ENCODE results near the gene SEMA7A.

GRCh38 chr15:74451861-74452835 lies 18.4 kb upstream of the SEMA7A start:
- TF ChIP-seq POLR2A (IDR thresholded peaks at IDR 0.05; ENCODE audit: extremely low read depth, insufficient read length) (no peak), CTCF (IDR thresholded peaks at IDR 0.05; ENCODE audit: low read depth, low read length) (no peak), MYC (IDR thresholded peaks at IDR 0.05; ENCODE audit: low read depth, low read length) (no peak)
